ENCODE measurements around the gene ANTKMT. TPM values are rescaled to one million over a fixed set of nuclear protein-coding genes. Genes with fewer than 3 reads are reported as not detected.

Gene ANTKMT
- total and polyA plus RNA-seq, 2 of the 4 experiments (the other 2 are of a cell fraction), result 7.3 to 16.2 TPM

- TF ChIP-seq FOS (IDR thresholded peaks at IDR 0.05; ENCODE audit: low read depth, low read length), result no peak
- TF ChIP-seq MAZ (IDR thresholded peaks at IDR 0.05; ENCODE audit: borderline replicate concordance, low read depth, low read length), result no peak
- no peak for TF ChIP-seq NFE2L2 (IDR thresholded peaks at IDR 0.05; ENCODE audit: low read depth, low read length)
- TF ChIP-seq MXI1 (IDR thresholded peaks at IDR 0.05; ENCODE audit: borderline replicate concordance, low read depth, low read length), result no peak
- no peak for TF ChIP-seq CEBPB (IDR thresholded peaks at IDR 0.05; ENCODE audit: low read depth, low read length)
- TF ChIP-seq SMC3 (IDR thresholded peaks at IDR 0.05; ENCODE audit: low read depth, low read length), result no peak
- TF ChIP-seq RFX5 (IDR thresholded peaks at IDR 0.05; ENCODE audit: low read depth, low read length), result no peak
Observed at GRCh38 chr16:675884-676564, 44.9 kb upstream of the ANTKMT start (continued).

GRCh38 chr16:676565-676902, 44.4 kb upstream of the ANTKMT start:
- ATAC-seq (ENCODE audit: low read depth) (no peak), DNase-seq (no peak)
- H4K5ac ChIP-seq (ENCODE audit: low read depth, low read length), result no peak overlapping the region
- peaks cover 29% of the 10 kb centered on the region for H4K20me1 ChIP-seq (ENCODE audit: insufficient read depth, low read length)
- H2AK5ac ChIP-seq (ENCODE audit: low read depth, low read length), result no peak overlapping the region
- H2BK5ac ChIP-seq (ENCODE audit: low read depth, low read length, poor library complexity, severe bottlenecking), result no peak overlapping the region
- ChIA-PET CTCF (no interaction called here), POLR2A (ENCODE audit: unreplicated experiment) (no interaction called here)
- H3K9me1 ChIP-seq (ENCODE audit: insufficient read depth, low read length), result peaks cover 9% of the 10 kb centered on the region; the same call in 1 of the 2 replicates
- H2BK120ac ChIP-seq (ENCODE audit: low read depth, low read length), result no peak overlapping the region
- H3K4ac ChIP-seq (ENCODE audit: low read depth, low read length), result no peak overlapping the region
- no peak overlapping the region for H3K23ac ChIP-seq (ENCODE audit: low read depth, low read length)
- no peaks in the 10 kb centered on the region for H3K9me3 ChIP-seq (ENCODE audit: control insufficient read depth, insufficient read depth, low read length)
- no peak overlapping the region for H4K91ac ChIP-seq (ENCODE audit: insufficient read depth, low read depth, low read length)
- H3K27me3 ChIP-seq (ENCODE audit: control insufficient read depth, insufficient read depth, low read length), result no peaks in the 10 kb centered on the region
- intact Hi-C loops (cut with micrococcal nuclease) (no loop called here), in situ Hi-C loops (cut with MboI; ENCODE audit: low sequenced_read_pairs) (no loop called here), dilution Hi-C loops (cut with HindIII; ENCODE audit: low sequenced_read_pairs, unreplicated experiment) (no loop called here)
- no peak overlapping the region for H4K8ac ChIP-seq (ENCODE audit: low read depth in 2 of 2, low read length in 2 of 2)
- no peak overlapping the region for H3K56ac ChIP-seq (ENCODE audit: extremely low read depth, insufficient read depth, low read length)
- peaks cover 0 to 27% of the 10 kb centered on the region in 2 experiments; a peak in 2 of 4 replicates for H3K79me1 ChIP-seq (ENCODE audit: low read depth in 1 of 2, low read length in 2 of 2)
- no peak overlapping the region for H3K27ac ChIP-seq (ENCODE audit: insufficient read depth, low read length)
- no peak overlapping the region for H3K18ac ChIP-seq (ENCODE audit: low read depth, low read length)
- H3K36me3 ChIP-seq (ENCODE audit: control insufficient read depth, insufficient read depth, low read length), result peaks cover 28% of the 10 kb centered on the region
- WGBS, 2 experiments (ENCODE audit: extremely low coverage in 2 of 2, insufficient read length in 1 of 2), result 91% methylated on average over 15 of the region's 21 CpGs; no CpG with 5 or more reads in 1 of the 2 experiments
- H2AFZ ChIP-seq (replicated peaks; ENCODE audit: low read length, poor library complexity), result no peak overlapping the region
- no peak overlapping the region for H3K4me2 ChIP-seq (ENCODE audit: low read depth, low read length)
- BruUV-seq (replicated peaks), result no TSS peak
- H2BK20ac ChIP-seq (ENCODE audit: low read depth, low read length), result no peak overlapping the region
- no peak overlapping the region for H2BK15ac ChIP-seq (ENCODE audit: low read depth, low read length)
- no peak overlapping the region for H3K9ac ChIP-seq (ENCODE audit: low read depth, low read length)
- H3K4me3 ChIP-seq (ENCODE audit: insufficient read depth, low read depth, low read length), result no peak overlapping the region
- H3K14ac ChIP-seq (replicated peaks; ENCODE audit: low read depth, low read length), result no peak overlapping the region
- H3K4me1 ChIP-seq (ENCODE audit: control insufficient read depth, insufficient read depth, low read length), result peaks cover 15% of the 10 kb centered on the region
- peak overlapping the region; percentile 78 for H2AK9ac ChIP-seq (replicated peaks; ENCODE audit: low read depth, low read length, poor library complexity)
- TF ChIP-seq USF2 (IDR thresholded peaks at IDR 0.05; ENCODE audit: low read depth, low read length) (no peak), MXI1 (IDR thresholded peaks at IDR 0.05; ENCODE audit: borderline replicate concordance, low read depth, low read length) (no peak), MAFK (IDR thresholded peaks at IDR 0.05; ENCODE audit: low read depth, low read length) (no peak), ELK1 (IDR thresholded peaks at IDR 0.05; ENCODE audit: borderline replicate concordance, low read depth, low read length) (no peak), NFE2L2 (IDR thresholded peaks at IDR 0.05; ENCODE audit: low read depth, low read length) (no peak), CHD1 (IDR thresholded peaks at IDR 0.05; ENCODE audit: low read depth, low read length) (no peak), RCOR1 (IDR thresholded peaks at IDR 0.05; ENCODE audit: insufficient replicate concordance, low read length) (no peak), CEBPB (IDR thresholded peaks at IDR 0.05; ENCODE audit: low read depth, low read length) (no peak), BHLHE40 (IDR thresholded peaks at IDR 0.05; ENCODE audit: low read depth, low read length) (no peak), RAD21 (IDR thresholded peaks at IDR 0.05; ENCODE audit: low read length) (no peak)

Data from IMR-90 (cell line).